HepG2 (cell line): Measurements from ENCODE around the gene RER1. TPM values are rescaled to one million over a fixed set of nuclear protein-coding genes. Genes with fewer than 3 reads are reported as not detected.

ENCODE experiments used
- ATAC-seq: fragments of 200-7000 bp; cut with Tn5 transposase; 3 replicates; pipeline ENCODE4 v1.9.1; 2020; ENCODE audit warnings: mild to moderate bottlenecking, moderate library complexity
- BruUV-seq: library from RNA; stranded (reverse); fragments of 400-500 nt; replicated peaks from 2 replicates; lab custom pipeline; 2021; lab: Mats Ljungman, UMichigan
- CTCF ChIA-PET: fragments of 300-600 bp; formaldehyde crosslinking; extraction: SDS; loops from one replicate; lab custom pipeline; 2021; ENCODE audit warnings: low total read pairs, inconsistent platforms, low intra/inter-chr PET ratio; lab: Yijun Ruan, JAX
- POLR2A ChIA-PET: fragments of 350-600 bp; sonication (Branson Sonifier 250); formaldehyde crosslinking; loops from one replicate; lab custom pipeline; 2020; ENCODE audit warnings: antibody characterized with exemption, inconsistent platforms; lab: Yijun Ruan, JAX
- DNase-seq: peaks from one replicate; pipeline ENCODE4 v3.0.0-alpha.2; 2015; ENCODE audit warnings: low spot score
- FAIRE-seq: peaks from 3 replicates; lab custom pipeline; 2011; peaks lifted over from hg19 to GRCh38; lab: Jason Lieb, UNC
- H2AFZ ChIP-seq: one replicate; pipeline ENCODE4 v1.6.1; 2011; ENCODE audit warnings: low read length, inconsistent platforms
- H3K27ac ChIP-seq: fragments of 300-600 bp; 3 replicates; pipeline ENCODE4 v1.8.0; 2011; ENCODE audit warnings: mixed run types, mild to moderate bottlenecking, mixed read lengths, low read length, inconsistent platforms; ENCODE audit not compliant: insufficient read depth; ENCODE audit errors: extremely low read length
- H3K27me3 ChIP-seq, 2 experiments: fragments of 200-600 bp in 1 of 2; 2 replicates in 1 of 2; 3 replicates in 1 of 2; pipeline versions ENCODE4 v1.6.0 to v1.8.0; 2011; ENCODE audit warnings: low read length in 2 of 2, mild to moderate bottlenecking in 2 of 2, moderate library complexity in 2 of 2, inconsistent platforms in 1 of 2; ENCODE audit not compliant: insufficient read depth in 2 of 2, control insufficient read depth in 1 of 2
- H3K36me3 ChIP-seq, 2 experiments: fragments of 200-600 bp in 1 of 2; replicated peaks in 1 of 2; 2 replicates in 1 of 2; 3 replicates in 1 of 2; pipeline versions ENCODE4 v1.5.1 to v1.8.0; 2011; ENCODE audit warnings: low read length in 2 of 2, inconsistent platforms in 1 of 2; ENCODE audit not compliant: insufficient read depth in 2 of 2, control insufficient read depth in 1 of 2
- H3K4me1 ChIP-seq: 2 replicates; pipeline ENCODE4 v1.5.1; 2012; ENCODE audit warnings: low read length, inconsistent platforms; ENCODE audit not compliant: insufficient read depth
- H3K4me2 ChIP-seq: 2 replicates; pipeline ENCODE4 v1.6.0; 2011; ENCODE audit warnings: low read depth, low read length, inconsistent platforms
- H3K4me3 ChIP-seq, 3 experiments: fragments of 200-600 bp in 1 of 3; sonication (generic), shearing (Covaris generic) in 1 of 3; replicated peaks in 1 of 3; 2 replicates each; pipeline ENCODE4 v1.5.1; 2011 to 2016; ENCODE audit warnings: low read length in 3 of 3, inconsistent platforms in 2 of 3, low read depth in 2 of 3, mild to moderate bottlenecking in 2 of 3, control low read depth in 1 of 3, mixed read lengths in 1 of 3; ENCODE audit not compliant: insufficient read depth in 1 of 3
- H3K79me2 ChIP-seq: one replicate; pipeline ENCODE4 v1.6.1; 2011; ENCODE audit warnings: low read length, inconsistent platforms; ENCODE audit not compliant: insufficient read depth
- H3K9ac ChIP-seq: 2 replicates; pipeline ENCODE4 v1.6.0; 2011; ENCODE audit warnings: mild to moderate bottlenecking, low read depth, low read length, inconsistent platforms; ENCODE audit not compliant: insufficient read depth
- H3K9me3 ChIP-seq: 2 replicates; pipeline ENCODE4 v1.5.1; 2012; ENCODE audit warnings: mild to moderate bottlenecking, low read length
- H4K20me1 ChIP-seq: 2 replicates; pipeline ENCODE4 v1.6.0; 2011; ENCODE audit warnings: inconsistent platforms, mild to moderate bottlenecking, low read length, moderate library complexity; ENCODE audit not compliant: insufficient read depth
- HHEX ChIP-seq: IDR thresholded peaks from 2 replicates; pipeline ENCODE4 v1.6.1; 2016; ENCODE audit warnings: control low read depth
- ONECUT2 ChIP-seq: sonication (generic); formaldehyde crosslinking; IDR thresholded peaks from 2 replicates; pipeline ENCODE4 v1.4.0; 2020; ENCODE audit warnings: missing genetic modification reagents
- RXRB ChIP-seq: IDR thresholded peaks from 2 replicates; pipeline ENCODE4 v1.6.1; 2016; ENCODE audit warnings: borderline replicate concordance, missing genetic modification reagents, missing compliant biosample characterization
- SALL1 ChIP-seq: sonication (generic); formaldehyde crosslinking; IDR thresholded peaks from 2 replicates; pipeline ENCODE4 v1.8.0; 2022; ENCODE audit warnings: mild to moderate bottlenecking, missing genetic modification reagents
- SIX4 ChIP-seq: sonication (generic); formaldehyde crosslinking; IDR thresholded peaks from 2 replicates; pipeline ENCODE4 v1.4.0; 2020; ENCODE audit warnings: missing genetic modification reagents
- SMAD9 ChIP-seq: sonication (generic); formaldehyde crosslinking; IDR thresholded peaks from 2 replicates; pipeline ENCODE4 v1.5.1; 2020; ENCODE audit warnings: mild to moderate bottlenecking, missing genetic modification reagents
- SRF ChIP-seq: IDR thresholded peaks from 2 replicates; pipeline ENCODE4 v1.6.1; 2011; ENCODE audit warnings: mild to moderate bottlenecking, low read depth, low read length, moderate library complexity
- ZNF124 ChIP-seq: sonication (generic); formaldehyde crosslinking; IDR thresholded peaks from 2 replicates; pipeline ENCODE4 v1.4.0; 2020; ENCODE audit warnings: missing genetic modification reagents
- WGBS: methylation state at CpG from one replicate; pipeline ENCODE4 v1.1.6; 2017; ENCODE audit warnings: low lambda C conversion rate; 5-methylcytosine and 5-hydroxymethylcytosine counted together
- in situ Hi-C: cut with HindIII; loops from 2 replicates; pipeline ENCODE4 v1.10.0; 2017; ENCODE audit warnings: low pct_unique_long_range_greater_than_20kb; ENCODE audit not compliant: extremely low pct_ligation_motif_present
- intact Hi-C: fragments of 100-400 bp; cut with micrococcal nuclease; formaldehyde crosslinking; loops from one replicate; pipeline ENCODE4 v1.10.0; 2022; ENCODE audit not compliant: unreplicated experiment
- polyA plus RNA-seq, 8 experiments: library from polyadenylated mRNA; depleted of rRNA in 3 of 8; stranded (reverse) in 7 of 8; unstranded in 1 of 8; fragments of >200 nt; fragmentation: Illumina TruSeq in 4 of 8; extraction: Trizol in 4 of 8; gene quantifications; 2 replicates each; pipeline versions ENCODE4 v1.2.1 to v1.2.3, GENCODE V29; 2011 to 2016; ENCODE audit warnings: low read depth in 4 of 8, missing spikeins in 1 of 8, mixed read lengths in 1 of 8; ENCODE audit not compliant: insufficient read depth in 1 of 8
- total RNA-seq, 5 experiments: library from RNA; depleted of rRNA; stranded (reverse); fragments of >200 nt; fragmentation: Illumina TruSeq; extraction: Trizol; gene quantifications; 2 replicates each; pipeline ENCODE4 v1.2.3, GENCODE V29; 2016; ENCODE audit warnings: low read depth in 1 of 5
- TF ChIP-seq, protein P1 (sequence below): IDR thresholded peaks from 2 replicates; pipeline ENCODE4 v1.6.1; 2016; ENCODE audit warnings: low read depth, missing genetic modification reagents, missing compliant biosample characterization
- TF ChIP-seq, protein P2 (sequence below): sonication (generic); formaldehyde crosslinking; conservative IDR thresholded peaks from 2 replicates; pipeline ENCODE4 v1.8.1; 2023; ENCODE audit warnings: missing genetic modification reagents
- TF ChIP-seq, protein P3 (sequence below): IDR thresholded peaks from 2 replicates; pipeline ENCODE4 v1.6.1; 2016; ENCODE audit warnings: low read depth
- TF ChIP-seq, protein P4 (sequence below): sonication (generic); formaldehyde crosslinking; IDR thresholded peaks from 2 replicates; pipeline ENCODE4 v1.5.1; 2020; ENCODE audit warnings: missing genetic modification reagents, mild to moderate bottlenecking, borderline replicate concordance
- TF ChIP-seq, protein P5 (sequence below): sonication (generic); formaldehyde crosslinking; IDR thresholded peaks from 2 replicates; pipeline ENCODE4 v1.4.0; 2020; ENCODE audit warnings: mild to moderate bottlenecking, low read depth, missing genetic modification reagents

Gene RER1
- total and polyA plus RNA-seq, 2 of the 13 experiments (the other 11 are each of a cell fraction or from before 2014, with no cell fraction given) = 128 to 164 TPM

DNA sequence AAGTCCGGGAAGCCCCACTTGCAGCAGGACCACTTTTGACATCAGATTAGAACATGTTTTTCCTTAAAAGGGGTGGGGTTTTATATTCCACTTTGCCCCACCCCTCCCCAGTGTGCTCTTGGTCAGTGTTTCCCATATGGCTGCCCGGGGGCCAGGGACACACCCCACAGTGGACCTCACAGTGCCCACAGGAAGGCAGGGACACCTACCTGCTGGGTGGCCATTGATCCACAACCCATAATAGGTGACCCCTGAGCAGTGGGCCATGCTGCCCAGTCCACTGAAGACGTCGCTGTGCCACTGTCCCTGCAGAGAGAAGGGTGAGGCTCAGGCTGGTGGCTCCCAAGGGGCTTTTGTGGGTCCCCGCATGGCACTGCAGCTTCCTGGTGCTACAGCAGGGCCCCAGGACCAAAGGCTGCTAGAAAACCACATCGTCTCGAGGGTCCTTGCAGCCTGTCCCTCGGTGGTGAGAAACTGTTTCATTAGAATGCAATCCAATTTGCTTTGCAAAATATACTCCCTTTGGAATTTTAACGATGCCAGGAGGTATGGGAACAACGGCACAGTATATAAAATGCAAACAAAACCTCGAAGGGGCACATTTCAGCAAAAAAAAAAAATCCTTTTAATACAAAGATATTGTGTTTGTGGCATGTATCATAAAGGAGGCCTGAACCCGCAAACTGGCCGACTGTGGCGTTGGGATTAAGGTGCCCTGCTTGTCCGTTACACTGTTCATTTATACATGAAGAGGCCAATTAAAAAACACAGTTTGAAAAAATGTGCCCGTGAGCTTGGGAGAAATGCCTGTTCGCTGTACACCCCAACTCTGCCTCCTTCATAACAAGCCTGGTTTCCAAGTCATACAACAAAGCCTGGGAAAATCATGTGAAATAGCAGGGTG lies 17.1 kb upstream of the RER1 start:
- POLR2A ChIA-PET = no interaction called here
- in situ Hi-C loops = no loop called here
- TF ChIP-seq, protein P1, sequence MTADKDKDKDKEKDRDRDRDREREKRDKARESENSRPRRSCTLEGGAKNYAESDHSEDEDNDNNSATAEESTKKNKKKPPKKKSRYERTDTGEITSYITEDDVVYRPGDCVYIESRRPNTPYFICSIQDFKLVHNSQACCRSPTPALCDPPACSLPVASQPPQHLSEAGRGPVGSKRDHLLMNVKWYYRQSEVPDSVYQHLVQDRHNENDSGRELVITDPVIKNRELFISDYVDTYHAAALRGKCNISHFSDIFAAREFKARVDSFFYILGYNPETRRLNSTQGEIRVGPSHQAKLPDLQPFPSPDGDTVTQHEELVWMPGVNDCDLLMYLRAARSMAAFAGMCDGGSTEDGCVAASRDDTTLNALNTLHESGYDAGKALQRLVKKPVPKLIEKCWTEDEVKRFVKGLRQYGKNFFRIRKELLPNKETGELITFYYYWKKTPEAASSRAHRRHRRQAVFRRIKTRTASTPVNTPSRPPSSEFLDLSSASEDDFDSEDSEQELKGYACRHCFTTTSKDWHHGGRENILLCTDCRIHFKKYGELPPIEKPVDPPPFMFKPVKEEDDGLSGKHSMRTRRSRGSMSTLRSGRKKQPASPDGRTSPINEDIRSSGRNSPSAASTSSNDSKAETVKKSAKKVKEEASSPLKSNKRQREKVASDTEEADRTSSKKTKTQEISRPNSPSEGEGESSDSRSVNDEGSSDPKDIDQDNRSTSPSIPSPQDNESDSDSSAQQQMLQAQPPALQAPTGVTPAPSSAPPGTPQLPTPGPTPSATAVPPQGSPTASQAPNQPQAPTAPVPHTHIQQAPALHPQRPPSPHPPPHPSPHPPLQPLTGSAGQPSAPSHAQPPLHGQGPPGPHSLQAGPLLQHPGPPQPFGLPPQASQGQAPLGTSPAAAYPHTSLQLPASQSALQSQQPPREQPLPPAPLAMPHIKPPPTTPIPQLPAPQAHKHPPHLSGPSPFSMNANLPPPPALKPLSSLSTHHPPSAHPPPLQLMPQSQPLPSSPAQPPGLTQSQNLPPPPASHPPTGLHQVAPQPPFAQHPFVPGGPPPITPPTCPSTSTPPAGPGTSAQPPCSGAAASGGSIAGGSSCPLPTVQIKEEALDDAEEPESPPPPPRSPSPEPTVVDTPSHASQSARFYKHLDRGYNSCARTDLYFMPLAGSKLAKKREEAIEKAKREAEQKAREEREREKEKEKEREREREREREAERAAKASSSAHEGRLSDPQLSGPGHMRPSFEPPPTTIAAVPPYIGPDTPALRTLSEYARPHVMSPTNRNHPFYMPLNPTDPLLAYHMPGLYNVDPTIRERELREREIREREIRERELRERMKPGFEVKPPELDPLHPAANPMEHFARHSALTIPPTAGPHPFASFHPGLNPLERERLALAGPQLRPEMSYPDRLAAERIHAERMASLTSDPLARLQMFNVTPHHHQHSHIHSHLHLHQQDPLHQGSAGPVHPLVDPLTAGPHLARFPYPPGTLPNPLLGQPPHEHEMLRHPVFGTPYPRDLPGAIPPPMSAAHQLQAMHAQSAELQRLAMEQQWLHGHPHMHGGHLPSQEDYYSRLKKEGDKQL (CRISPR knock-in tag) = no peak
- TF ChIP-seq, protein P2, sequence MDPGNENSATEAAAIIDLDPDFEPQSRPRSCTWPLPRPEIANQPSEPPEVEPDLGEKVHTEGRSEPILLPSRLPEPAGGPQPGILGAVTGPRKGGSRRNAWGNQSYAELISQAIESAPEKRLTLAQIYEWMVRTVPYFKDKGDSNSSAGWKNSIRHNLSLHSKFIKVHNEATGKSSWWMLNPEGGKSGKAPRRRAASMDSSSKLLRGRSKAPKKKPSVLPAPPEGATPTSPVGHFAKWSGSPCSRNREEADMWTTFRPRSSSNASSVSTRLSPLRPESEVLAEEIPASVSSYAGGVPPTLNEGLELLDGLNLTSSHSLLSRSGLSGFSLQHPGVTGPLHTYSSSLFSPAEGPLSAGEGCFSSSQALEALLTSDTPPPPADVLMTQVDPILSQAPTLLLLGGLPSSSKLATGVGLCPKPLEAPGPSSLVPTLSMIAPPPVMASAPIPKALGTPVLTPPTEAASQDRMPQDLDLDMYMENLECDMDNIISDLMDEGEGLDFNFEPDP = no peak
- no peak for TF ChIP-seq RXRB (CRISPR knock-in tag)
- TF ChIP-seq SALL1 (CRISPR knock-in tag) = no peak
- TF ChIP-seq ZNF124 = no peak
- TF ChIP-seq SMAD9 (CRISPR knock-in tag) = no peak
- TF ChIP-seq, protein P3, sequence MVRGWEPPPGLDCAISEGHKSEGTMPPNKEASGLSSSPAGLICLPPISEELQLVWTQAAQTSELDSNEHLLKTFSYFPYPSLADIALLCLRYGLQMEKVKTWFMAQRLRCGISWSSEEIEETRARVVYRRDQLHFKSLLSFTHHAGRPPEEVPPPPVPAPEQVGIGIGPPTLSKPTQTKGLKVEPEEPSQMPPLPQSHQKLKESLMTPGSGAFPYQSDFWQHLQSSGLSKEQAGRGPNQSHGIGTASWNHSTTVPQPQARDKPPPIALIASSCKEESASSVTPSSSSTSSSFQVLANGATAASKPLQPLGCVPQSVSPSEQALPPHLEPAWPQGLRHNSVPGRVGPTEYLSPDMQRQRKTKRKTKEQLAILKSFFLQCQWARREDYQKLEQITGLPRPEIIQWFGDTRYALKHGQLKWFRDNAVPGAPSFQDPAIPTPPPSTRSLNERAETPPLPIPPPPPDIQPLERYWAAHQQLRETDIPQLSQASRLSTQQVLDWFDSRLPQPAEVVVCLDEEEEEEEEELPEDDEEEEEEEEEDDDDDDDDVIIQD (CRISPR knock-in tag) = no peak
- TF ChIP-seq SIX4 (CRISPR knock-in tag) = no peak
- no peak for TF ChIP-seq ONECUT2 (CRISPR knock-in tag)
- TF ChIP-seq HHEX (CRISPR knock-in tag) = no peak
- TF ChIP-seq SRF = no peak
- TF ChIP-seq, protein P4, sequence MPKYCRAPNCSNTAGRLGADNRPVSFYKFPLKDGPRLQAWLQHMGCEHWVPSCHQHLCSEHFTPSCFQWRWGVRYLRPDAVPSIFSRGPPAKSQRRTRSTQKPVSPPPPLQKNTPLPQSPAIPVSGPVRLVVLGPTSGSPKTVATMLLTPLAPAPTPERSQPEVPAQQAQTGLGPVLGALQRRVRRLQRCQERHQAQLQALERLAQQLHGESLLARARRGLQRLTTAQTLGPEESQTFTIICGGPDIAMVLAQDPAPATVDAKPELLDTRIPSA (CRISPR knock-in tag) = no peak
- TF ChIP-seq, protein P5, sequence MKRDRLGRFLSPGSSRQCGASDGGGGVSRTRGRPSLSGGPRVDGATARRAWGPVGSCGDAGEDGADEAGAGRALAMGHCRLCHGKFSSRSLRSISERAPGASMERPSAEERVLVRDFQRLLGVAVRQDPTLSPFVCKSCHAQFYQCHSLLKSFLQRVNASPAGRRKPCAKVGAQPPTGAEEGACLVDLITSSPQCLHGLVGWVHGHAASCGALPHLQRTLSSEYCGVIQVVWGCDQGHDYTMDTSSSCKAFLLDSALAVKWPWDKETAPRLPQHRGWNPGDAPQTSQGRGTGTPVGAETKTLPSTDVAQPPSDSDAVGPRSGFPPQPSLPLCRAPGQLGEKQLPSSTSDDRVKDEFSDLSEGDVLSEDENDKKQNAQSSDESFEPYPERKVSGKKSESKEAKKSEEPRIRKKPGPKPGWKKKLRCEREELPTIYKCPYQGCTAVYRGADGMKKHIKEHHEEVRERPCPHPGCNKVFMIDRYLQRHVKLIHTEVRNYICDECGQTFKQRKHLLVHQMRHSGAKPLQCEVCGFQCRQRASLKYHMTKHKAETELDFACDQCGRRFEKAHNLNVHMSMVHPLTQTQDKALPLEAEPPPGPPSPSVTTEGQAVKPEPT (CRISPR knock-in tag) = no peak

More for the DNA sequence above, 17.1 kb upstream of the RER1 start:
- DNase-seq (no peak), FAIRE-seq (no peak), ATAC-seq (no peak)
- Histone ChIP-seq H3K4me3 (no peak overlapping the region), H2AFZ (no peak overlapping the region), H3K4me1 (peaks cover 5% of the 10 kb centered on the region; the same call in 1 of the 2 replicates), H3K27ac (no peak overlapping the region), H4K20me1 (no peaks in the 10 kb centered on the region), H3K36me3 (no peaks in the 10 kb centered on the region), H3K4me2 (no peak overlapping the region), H3K9ac (no peak overlapping the region), H3K9me3 (no peaks in the 10 kb centered on the region), H3K27me3 (no peaks in the 10 kb centered on the region), H3K79me2 (no peaks in the 10 kb centered on the region)
- intact Hi-C loops = no loop called here
- CTCF ChIA-PET = no interaction called here
- no TSS peak for BruUV-seq
- 71% methylated on average over 15 of the region's 17 CpGs for WGBS
